Globus pallidus (tissue), 1 donor: ENCODE results near the gene UQCC2.
A peak's percentile ranks its signal among the peaks of the same experiment; 100 is the strongest.

Experiments
- DNase-seq: peaks from one replicate; pipeline ENCODE4 v3.0.0-alpha.2; 2015; ENCODE audit warnings: low spot score

Gene UQCC2

DNA sequence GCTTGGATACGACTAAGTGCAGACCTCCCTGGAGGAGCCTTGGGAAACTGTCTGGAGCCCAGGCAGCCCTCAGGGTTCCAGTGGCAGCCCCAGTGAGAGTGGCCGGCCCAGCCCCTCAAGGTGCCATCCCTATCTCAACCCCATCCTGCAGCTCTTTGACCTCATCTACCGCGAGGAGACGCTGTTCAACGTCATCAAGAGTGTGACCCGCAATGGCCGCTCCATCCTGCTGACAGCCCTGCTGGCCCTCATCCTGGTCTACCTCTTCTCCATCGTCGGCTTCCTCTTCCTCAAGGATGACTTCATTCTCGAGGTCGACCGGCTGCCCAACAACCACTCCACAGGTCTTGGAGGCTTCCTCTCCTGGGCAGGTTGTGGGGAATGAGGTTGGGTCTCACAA is 20.7 kb downstream of the UQCC2 start:
- no peak for DNase-seq

DNA sequence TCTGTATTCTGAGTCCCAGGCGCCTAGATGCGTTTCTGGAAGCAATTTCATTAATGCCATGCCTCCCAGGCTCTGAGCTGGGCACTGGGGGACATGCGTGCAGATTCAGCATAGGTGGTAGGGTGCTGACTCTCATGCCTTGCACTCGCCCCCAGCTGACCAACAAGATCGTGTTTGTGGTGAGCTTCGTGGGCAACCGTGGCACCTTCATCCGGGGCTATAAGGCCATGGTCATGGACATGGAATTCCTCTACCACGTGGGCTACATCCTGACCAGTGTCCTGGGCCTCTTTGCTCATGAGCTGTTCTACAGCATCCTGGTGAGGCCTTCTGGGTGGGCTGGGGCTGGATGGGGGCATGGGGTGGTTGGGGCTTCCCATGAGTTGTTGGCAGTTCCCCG is 21.6 kb downstream of the UQCC2 start:
- DNase-seq = no peak

DNA sequence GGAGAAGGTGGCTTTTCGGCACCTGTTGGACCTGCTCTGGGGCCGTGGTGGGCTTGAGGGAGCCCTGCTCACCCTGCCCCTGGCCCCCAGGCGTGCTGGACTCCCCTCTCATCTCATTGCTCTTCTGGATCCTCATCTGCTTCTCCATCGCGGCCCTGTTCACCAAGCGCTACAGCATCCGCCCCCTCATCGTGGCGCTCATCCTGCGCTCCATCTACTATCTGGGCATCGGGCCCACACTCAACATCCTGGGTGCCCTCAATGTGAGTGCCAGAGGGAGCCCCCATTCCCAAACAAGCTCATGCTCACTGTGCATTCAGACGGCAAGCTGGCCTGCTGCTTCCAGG is 22.4 kb downstream of the UQCC2 start:
- DNase-seq = no peak

DNA sequence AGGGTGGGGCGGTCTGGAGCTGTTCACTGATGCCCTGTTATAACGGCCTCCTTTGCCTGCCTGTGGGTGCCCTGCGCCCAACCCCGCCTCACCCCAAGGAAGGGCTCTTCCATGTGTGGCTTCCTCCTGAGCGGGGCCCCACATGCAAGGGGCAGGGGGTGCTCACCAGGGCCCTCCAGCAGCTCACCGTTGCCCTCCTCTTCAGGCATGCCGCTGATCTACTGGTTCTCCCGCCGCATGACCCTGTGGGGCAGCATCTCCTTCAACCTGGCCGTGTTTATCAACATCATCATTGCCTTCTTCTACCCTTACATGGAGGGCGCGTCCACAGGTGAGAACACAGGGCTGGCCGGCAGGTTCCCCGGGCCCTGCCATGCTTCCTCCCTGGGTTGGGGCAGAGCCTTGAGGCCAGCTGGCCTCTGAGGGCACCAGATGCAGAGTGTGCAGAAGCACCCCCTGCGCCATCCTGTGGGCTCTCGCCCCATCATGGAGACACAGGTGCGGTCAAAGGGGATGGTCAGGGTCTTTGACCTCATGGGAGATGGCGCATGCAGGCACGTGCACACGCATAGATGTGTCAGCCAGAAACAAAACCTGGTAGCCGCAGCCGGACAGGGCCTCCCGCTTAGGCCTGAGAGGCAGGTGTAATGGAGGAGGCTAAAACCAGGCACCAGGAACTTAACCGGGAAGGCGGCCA is 22.9 kb downstream of the UQCC2 start:
- no peak for DNase-seq

DNA sequence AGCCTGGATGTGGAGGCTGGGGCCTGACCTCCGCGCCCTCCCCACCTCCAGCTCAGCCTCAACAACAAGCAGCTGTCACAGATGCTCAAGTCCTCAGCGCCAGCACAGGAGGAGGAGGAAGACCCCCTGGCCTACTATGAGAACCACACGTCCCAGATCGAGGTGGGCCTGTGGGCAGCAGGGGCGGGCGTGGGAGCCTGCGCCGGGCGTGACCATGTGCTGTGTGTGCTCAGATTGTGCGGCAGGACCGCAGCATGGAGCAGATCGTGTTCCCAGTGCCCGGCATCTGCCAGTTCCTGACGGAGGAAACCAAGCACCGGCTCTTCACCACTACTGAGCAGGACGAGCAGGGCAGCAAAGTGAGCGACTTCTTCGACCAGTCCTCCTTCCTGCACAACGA is 23.5 kb downstream of the UQCC2 start:
- DNase-seq = no peak

DNA sequence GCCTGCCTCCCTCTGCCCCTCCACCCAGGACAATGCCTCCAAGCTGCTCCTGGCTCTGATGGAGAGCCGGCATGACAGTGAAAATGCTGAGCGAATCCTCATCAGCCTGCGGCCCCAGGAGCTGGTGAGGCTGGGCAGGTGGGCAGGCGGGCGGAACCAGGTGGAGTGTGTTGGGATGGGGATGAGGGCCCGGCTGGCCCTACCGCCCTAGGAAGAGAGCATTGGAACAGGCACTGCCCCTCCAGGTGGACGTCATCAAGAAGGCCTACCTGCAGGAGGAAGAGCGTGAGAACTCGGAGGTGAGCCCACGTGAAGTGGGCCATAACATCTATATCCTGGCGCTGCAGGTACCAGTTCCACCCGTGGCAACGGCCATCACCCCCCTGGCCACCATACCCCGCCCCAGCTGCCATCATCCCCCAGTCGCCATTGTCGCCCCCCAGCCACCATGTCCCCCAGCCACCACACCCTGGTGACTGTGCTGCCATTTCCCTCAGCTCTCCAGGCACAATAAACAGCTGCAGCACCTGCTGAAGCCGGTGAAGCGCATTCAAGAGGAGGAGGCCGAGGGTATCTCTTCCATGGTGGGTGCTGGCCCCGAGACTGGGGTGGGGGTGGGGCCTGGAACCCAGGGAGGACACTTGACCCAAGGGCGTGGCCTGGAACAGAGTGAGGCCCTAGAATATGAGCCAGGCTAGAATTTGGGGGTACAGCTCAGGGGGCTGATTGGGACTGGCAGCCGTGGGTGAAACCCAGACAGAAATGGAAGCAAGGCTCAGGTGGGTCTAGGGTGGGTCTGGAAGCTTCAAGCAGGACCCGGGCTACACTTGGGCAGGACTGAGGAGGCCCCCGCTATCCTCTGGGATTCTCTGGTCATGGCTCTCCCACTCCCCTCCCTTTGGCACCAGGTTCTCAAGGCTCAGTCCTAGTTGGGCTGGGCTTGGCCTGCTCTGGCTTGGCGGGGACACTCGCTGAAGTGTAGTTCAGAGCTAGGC is 24.2 kb downstream of the UQCC2 start:
- no peak for DNase-seq

DNA sequence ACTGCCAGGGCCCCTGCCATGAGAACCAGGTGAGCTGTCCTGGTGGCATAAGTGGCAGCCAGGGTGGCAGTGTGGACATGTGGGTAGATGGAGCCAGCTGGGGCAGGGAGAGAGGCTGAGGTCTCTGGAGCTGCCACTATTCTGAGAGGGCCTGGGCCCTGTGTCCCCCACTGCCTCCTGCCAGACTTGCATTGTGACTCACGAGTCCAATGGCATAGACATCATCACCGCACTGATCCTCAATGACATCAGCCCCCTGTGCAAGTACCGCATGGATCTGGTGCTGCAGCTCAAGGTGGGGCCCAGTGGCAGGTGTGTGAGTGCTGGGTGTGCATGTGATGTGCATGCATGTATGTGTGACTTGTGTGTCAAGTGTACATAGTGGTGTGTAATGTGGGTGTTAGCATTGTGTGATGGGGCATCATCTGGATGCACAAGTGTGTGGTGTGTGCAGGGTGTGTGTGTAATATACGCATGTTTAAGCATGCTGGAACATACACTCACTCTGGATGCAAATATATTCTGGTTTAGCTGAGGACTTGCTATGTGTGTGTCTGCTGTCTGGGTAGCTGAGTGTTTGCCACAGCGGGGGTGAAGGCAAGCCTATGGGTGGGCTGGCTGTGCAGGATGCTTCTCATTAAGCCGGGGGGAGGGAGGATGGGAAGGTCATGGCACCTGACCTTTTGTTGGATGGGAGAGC is 25.1 kb downstream of the UQCC2 start:
- DNase-seq = no peak

DNA sequence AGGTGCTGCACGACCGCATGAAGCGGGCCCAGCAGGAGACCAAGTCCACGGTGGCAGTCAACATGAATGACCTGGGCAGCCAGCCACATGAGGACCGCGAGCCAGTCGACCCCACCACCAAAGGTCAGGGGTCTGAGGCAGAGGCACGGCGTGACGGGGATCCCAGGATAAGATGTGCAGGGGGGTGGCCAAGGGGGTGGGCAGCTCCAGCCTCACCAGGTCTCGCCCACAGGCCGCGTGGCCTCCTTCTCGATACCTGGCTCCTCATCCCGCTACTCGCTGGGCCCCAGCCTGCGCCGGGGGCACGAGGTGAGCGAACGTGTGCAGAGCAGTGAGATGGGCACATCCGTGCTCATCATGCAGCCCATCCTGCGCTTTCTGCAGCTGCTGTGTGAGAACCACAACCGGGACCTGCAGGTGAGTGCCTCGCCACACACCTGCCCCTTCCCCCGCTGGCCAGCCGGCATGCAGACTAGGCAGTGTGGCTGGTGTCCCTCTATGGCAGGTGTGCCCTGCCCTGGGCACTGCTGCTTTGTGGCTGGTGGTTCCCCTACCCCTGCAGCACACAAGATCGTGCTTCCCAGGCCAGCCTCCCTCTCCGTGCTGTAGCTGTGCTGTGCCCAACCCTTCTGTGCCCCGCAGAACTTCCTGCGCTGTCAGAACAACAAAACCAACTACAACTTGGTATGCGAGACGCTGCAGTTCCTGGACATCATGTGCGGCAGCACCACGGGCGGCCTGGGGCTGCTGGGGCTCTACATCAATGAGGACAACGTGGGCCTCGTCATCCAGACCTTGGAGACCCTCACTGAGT is 25.9 kb downstream of the UQCC2 start:
- no peak for DNase-seq

DNA sequence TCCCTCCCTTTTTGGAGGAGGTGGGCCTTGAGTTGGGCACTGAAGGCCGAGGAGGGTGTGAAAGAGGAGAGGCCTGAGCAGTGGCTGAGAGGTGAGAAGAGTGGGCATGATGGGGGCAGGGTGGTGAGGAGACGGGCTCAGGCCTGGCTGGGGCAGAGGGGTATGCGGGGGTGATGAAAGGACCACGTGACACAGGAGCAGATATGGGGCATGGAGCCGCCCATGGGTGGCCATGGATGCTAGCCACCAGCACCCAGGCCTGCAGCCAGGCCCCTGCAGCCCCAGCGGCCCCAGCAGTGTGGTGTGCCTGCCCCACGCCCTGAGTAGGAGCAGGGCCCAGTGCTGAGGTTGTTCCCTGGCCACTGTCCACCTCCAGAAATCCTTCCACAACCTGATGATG is 26.5 kb downstream of the UQCC2 start:
- DNase-seq = no peak

DNA sequence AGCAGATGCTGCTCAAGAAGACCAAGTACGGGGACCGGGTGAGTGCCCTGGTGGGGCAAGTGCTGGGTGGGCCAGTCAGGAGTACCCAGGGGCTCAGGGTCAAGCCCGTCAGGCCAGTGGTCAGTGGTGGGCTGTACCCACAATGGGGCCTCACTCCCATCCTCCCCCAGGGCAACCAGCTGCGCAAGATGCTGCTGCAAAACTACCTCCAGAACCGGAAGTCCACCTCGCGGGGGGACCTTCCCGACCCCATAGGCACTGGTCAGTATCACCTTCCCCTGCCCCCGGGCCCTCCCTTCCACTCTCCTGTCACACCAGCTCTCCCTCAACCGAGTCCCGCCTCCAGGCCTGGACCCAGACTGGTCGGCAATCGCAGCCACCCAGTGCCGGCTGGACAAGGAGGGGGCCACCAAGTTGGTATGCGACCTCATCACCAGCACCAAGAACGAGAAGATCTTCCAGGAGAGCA is 27.0 kb downstream of the UQCC2 start:
- DNase-seq = no peak

DNA sequence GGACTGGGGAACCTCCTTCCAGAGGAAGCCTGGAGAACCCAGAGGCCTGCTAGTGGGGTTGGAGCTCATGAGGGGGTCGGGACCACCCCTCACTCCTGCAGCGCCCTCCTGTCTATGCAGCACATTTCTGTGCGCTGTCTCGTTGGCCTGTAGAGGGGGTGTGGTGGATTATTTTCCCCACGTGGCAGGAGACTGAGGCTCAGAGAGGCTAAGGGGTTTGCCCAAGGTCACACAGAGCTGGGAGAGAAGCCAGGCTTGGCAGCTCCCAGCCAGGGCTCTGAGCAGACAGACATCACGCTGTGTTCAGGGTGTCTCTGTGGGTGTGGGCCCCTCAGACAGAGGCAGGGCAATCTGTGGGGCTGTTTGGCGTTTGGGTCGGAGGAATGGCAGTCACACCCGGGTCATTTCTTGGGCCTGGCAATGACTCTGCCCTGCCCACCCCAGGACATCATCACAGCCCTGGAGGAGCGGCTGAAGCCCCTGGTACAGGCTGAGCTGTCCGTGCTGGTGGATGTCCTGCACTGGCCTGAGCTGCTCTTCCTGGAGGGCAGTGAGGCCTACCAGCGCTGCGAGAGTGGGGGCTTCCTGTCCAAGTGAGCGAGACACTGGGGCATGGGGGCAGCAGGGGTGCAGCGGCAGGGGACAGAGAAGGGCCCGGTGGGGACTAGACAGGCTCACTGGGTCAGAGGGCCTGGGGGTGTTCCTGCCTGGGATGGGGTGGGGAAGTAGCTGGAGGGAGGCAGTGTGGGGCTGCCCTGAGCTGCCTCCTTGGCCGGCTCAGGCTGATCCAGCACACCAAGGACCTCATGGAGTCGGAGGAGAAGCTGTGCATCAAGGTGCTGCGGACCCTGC is 27.7 kb downstream of the UQCC2 start:
- DNase-seq = no peak

DNA sequence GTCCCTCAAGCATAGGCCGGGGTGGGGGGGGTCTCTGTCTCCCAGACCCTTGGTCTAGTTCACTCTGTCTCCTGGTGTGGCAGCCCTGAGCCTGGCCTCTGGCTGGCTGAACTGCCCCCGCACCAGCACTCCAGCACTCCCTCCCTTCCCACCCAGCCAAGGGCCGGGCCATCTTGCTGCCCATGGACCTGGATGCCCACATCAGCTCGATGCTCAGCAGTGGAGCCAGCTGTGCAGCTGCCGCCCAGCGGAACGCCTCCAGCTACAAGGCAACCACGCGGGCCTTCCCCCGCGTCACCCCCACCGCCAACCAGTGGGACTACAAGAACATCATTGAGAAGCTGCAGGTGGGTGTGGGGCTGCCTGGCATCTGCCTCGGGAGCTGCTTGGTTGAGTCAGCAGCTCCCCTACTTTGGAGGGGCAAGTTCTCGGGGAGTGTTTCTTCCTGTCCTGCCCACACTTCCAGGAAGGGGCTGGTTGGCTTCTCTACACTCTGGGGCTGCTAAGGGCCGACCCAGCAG is 28.4 kb downstream of the UQCC2 start:
- DNase-seq = peak; percentile 77

DNA sequence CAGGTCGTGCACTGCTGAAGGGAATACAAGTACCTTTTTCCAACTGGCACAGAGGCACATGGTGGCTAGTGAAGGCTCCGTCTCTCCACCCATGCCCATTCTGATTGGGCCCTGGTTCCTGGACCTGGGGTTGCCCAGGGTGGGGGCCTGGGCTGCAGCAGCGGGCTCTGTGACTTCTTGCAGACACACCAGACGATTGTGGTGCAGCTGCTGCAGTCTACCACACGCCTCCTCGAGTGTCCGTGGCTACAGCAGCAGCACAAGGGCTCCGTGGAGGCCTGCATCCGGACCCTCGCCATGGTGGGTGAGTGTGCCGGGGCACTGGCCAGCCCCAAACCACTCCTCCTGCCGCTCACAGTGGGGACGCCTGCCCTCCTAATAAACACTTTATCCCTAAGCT is 29.2 kb downstream of the UQCC2 start:
- DNase-seq = no peak

DNA sequence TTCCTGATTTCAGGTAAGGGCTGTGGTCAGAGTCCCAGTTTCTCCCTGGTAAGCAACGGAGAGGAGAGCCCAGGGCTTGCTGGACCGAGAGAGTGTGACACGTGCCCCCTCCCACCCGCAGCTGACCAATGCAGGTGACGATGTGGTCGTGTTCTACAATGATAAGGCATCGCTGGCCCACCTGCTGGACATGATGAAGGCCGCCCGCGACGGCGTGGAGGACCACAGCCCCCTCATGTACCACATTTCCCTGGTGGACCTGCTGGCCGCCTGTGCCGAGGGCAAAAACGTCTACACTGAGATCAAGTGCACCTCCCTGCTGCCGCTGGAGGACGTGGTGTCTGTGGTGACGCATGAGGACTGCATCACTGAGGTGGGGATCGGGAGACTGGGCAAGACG is 31.7 kb downstream of the UQCC2 start:
- no peak for DNase-seq

DNA sequence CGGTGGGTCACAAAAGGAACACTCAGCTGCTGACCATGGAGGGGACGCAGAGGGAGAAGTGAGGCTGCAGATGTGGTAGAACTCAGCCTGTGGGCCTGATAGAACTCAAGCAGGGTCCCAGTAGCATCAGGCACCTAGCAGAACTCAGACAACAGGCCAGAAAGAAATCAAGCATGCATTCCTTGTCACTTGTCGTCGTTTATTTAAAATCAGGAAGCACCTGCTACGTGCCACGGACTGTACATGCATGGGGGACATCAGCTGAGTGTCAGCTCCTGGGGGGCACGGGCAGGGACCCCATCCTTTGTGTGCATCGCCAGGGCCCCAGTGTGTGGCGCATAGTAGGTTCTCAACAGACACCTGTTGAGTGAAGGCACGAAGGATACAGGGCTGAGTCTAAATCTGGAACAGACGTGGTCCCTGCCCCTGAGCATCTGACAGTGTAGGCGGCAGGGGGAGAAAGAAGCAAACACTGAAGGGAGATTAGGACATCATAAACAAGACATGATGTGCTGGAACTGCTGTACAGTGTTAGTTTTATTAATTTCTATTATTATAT is 32.5 kb downstream of the UQCC2 start:
- no peak for DNase-seq

DNA sequence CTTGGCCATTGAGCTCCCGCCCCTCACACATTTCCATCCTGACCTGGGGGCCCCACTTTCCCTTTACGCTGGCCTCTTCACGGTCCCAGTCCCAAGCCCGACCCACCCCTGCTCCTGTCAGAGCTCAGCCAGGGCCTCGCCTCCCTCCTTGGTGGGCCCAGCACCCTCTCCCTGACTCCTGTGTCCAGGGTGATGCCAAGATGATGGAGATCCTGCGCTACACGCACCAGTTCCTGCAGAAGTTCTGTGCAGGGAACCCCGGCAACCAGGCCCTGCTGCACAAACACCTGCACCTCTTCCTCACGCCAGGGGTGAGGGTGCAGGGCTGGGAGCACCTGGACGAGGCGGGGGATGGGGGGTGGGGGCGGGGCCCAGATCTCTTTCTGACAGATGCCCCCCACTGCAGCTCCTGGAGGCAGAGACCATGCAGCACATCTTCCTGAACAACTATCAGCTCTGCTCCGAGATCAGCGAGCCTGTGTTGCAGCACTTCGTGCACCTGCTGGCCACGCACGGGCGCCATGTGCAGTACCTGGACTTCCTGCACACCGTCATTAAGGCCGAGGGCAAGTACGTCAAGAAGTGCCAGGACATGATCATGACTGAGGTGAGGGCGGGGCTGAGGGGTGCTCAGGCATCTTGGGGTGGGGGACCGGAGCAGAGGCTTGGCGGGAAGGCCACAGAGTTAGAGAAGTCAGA is 33.1 kb downstream of the UQCC2 start:
- DNase-seq = no peak

DNA sequence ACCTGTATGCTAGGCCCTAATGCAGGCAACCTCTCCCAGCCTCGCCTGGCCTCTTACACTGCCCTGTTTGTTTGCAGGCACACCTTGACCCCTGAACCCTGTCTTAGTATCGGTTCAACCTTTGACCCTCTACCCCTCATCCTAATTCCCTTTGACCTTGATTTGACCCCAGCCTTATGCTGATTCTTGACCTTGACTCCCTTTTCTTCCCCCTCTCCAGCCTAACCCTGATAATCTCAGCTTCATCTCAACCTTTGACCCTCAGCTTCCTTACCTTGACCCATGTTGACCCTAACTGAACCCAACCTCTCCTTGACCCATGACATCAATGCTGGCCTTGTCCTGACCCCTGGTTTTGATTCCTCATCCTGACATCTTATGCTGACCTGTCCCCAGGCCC is 33.8 kb downstream of the UQCC2 start:
- no peak for DNase-seq

DNA sequence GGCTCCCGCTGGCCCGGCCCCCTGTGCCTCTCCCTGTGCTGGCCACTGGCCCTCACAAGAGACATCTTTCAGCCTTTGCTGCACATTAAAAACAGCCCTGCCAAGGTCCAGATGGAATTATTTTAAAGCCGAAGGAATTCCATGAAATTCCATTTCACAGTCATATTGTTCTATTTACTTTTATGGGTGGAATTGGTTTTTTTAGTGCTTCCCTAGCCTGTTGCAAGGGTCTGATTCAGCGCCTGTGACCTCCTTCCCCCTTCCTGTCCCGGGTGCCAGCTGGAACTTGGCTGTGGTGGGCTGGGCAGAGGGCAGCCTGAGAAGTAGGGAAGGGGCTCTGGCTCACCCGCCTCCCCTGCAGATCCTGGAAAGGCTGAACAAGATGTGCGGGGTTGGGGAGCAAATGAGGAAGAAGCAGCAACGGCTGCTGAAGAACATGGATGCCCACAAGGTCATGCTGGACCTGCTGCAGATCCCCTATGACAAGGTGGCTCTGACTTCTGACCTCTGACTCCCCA is 34.3 kb downstream of the UQCC2 start:
- DNase-seq = no peak

DNA sequence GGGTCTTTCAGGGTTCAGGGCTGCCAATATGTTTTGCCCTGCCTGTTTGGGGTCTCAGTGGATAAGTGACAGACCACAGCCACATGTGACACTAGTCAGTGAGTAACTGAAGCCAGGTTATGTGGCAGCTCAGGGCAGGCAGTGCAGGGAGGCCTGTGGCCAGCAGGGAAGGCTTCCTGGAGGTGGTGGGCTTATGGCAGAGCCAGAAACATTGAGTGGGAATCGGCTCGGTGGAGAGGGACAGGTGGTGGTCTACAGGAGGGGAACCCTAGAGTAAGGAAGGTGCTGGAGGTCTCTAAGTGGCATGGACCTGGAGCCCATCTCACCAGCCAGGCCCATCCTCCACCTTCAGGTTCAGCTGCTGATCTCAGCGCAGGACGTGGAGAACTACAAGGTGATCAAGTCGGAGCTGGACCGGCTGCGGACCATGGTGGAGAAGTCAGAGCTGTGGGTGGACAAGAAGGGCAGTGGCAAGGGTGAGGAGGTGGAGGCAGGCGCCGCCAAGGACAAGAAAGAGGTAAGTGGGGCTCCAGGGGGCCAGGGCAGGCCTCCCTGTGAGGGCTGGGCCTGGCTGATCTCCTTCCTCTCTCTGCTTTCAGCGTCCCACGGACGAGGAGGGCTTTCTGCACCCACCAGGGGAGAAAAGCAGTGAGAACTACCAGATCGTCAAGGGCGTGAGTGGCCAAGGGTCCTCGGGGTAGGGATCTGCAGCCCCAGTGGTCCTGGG is 34.9 kb downstream of the UQCC2 start:
- no peak for DNase-seq
